ENCODE results near the gene XDH.

XDH gene

GRCh38 chr2:31359229-31359628 is 55.3 kb downstream of the XDH start:
- H3K4me1 ChIP-seq (ENCODE audit: control insufficient read depth in 2 of 2, insufficient read depth in 1 of 2, low read depth in 1 of 2, low read length in 2 of 2): no peaks in the 10 kb centered on the region
- no peak overlapping the region for H3K23ac ChIP-seq (ENCODE audit: low read depth, low read length, poor library complexity)
- no peak overlapping the region for H3K4me2 ChIP-seq (ENCODE audit: insufficient read depth, low read length, poor library complexity, severe bottlenecking)
- H2BK5ac ChIP-seq (ENCODE audit: low read length): no peak overlapping the region
- H2AK5ac ChIP-seq (ENCODE audit: low read depth, low read length): no peak overlapping the region
- no peak overlapping the region for H4K8ac ChIP-seq (ENCODE audit: low read depth, low read length)
- H3K27me3 ChIP-seq (ENCODE audit: control insufficient read depth in 3 of 3, insufficient read depth in 3 of 3, low read depth in 1 of 3, low read length in 3 of 3): no peaks in the 10 kb centered on the region
- no peaks in the 10 kb centered on the region for H3K79me1 ChIP-seq (ENCODE audit: low read depth, low read length)
- H3K4me3 ChIP-seq (ENCODE audit: low read length in 2 of 2): no peak overlapping the region
- no peak overlapping the region for H4K91ac ChIP-seq (ENCODE audit: low read depth, low read length, poor library complexity)
- H2BK120ac ChIP-seq (ENCODE audit: low read depth, low read length): no peak overlapping the region
- no peak for DNase-seq (ENCODE audit: low spot score)
- no peak overlapping the region for H3K18ac ChIP-seq (ENCODE audit: low read length)
- H3K9ac ChIP-seq (ENCODE audit: low read depth, low read length, poor library complexity): no peak overlapping the region
- H3K27ac ChIP-seq (replicated peaks; ENCODE audit: low read length): no peak overlapping the region
- no peak overlapping the region for H2BK15ac ChIP-seq (ENCODE audit: low read length)
- H3K4ac ChIP-seq (ENCODE audit: low read length): no peak overlapping the region
- H3K14ac ChIP-seq (ENCODE audit: low read length): no peak overlapping the region
- H2AFZ ChIP-seq (ENCODE audit: low read length): no peak overlapping the region
- H3K9me3 ChIP-seq (replicated peaks in 1 of 2; ENCODE audit: control insufficient read depth in 2 of 2, insufficient read depth in 1 of 2, low read depth in 1 of 2, low read length in 2 of 2): no peaks in the 10 kb centered on the region
- H3K36me3 ChIP-seq (replicated peaks in 1 of 2; ENCODE audit: control insufficient read depth in 2 of 2, insufficient read depth in 2 of 2, low read length in 2 of 2): no peaks in the 10 kb centered on the region
- WGBS, 2 donors (ENCODE audit: extremely low coverage in 2 of 2, insufficient read length in 2 of 2, insufficient replicate concordance in 1 of 2): no CpG with 5 or more reads among the region's 2 CpGs
- H2BK12ac ChIP-seq (ENCODE audit: low read length): no peak overlapping the region

DNA sequence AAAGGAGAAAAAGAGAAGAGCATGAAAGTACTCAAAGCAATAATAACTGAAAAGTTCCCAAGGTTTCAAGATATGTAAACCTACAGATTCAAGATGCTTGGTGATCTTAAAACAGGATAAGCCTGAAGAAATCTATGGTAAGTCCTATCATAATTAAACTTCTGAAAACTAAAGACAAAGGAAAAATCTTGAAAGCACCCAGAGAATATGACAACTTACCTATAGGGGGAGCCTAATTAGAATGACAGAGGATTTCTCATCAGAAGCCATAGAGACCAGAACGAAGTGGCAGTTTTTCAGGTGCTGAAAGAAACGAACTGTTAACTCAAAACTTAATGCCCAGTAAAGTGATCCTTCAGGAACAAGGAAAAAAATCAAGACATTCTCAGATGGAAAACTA is 59.7 kb downstream of the XDH start:
- Histone ChIP-seq H3K27me3 (ENCODE audit: control insufficient read depth in 3 of 3, insufficient read depth in 3 of 3, low read depth in 1 of 3, low read length in 3 of 3) (no peaks in the 10 kb centered on the region), H2AFZ (ENCODE audit: low read length) (no peak overlapping the region), H3K4ac (ENCODE audit: low read length) (no peak overlapping the region), H3K9ac (ENCODE audit: low read depth, low read length, poor library complexity) (no peak overlapping the region), H4K91ac (ENCODE audit: low read depth, low read length, poor library complexity) (no peak overlapping the region), H3K4me1 (ENCODE audit: control insufficient read depth in 2 of 2, insufficient read depth in 1 of 2, low read depth in 1 of 2, low read length in 2 of 2) (no peaks in the 10 kb centered on the region), H3K79me1 (ENCODE audit: low read depth, low read length) (no peaks in the 10 kb centered on the region), H2BK120ac (ENCODE audit: low read depth, low read length) (no peak overlapping the region), H3K23ac (ENCODE audit: low read depth, low read length, poor library complexity) (no peak overlapping the region), H3K4me3 (ENCODE audit: low read length in 2 of 2) (no peak overlapping the region), H2BK12ac (ENCODE audit: low read length) (no peak overlapping the region), H2BK15ac (ENCODE audit: low read length) (no peak overlapping the region), H3K18ac (ENCODE audit: low read length) (no peak overlapping the region), H3K36me3 (replicated peaks in 1 of 2; ENCODE audit: control insufficient read depth in 2 of 2, insufficient read depth in 2 of 2, low read length in 2 of 2) (no peaks in the 10 kb centered on the region), H3K27ac (replicated peaks; ENCODE audit: low read length) (no peak overlapping the region), H3K14ac (ENCODE audit: low read length) (no peak overlapping the region), H2BK5ac (ENCODE audit: low read length) (no peak overlapping the region), H3K9me3 (replicated peaks in 1 of 2; ENCODE audit: control insufficient read depth in 2 of 2, insufficient read depth in 1 of 2, low read depth in 1 of 2, low read length in 2 of 2) (no peaks in the 10 kb centered on the region), H4K8ac (ENCODE audit: low read depth, low read length) (no peak overlapping the region), H2AK5ac (ENCODE audit: low read depth, low read length) (no peak overlapping the region), H3K4me2 (ENCODE audit: insufficient read depth, low read length, poor library complexity, severe bottlenecking) (no peak overlapping the region)
- DNase-seq (ENCODE audit: low spot score): no peak
- WGBS, 2 donors (ENCODE audit: extremely low coverage in 2 of 2, insufficient read length in 2 of 2, insufficient replicate concordance in 1 of 2): no CpG with 5 or more reads among the region's 2 CpGs

DNA sequence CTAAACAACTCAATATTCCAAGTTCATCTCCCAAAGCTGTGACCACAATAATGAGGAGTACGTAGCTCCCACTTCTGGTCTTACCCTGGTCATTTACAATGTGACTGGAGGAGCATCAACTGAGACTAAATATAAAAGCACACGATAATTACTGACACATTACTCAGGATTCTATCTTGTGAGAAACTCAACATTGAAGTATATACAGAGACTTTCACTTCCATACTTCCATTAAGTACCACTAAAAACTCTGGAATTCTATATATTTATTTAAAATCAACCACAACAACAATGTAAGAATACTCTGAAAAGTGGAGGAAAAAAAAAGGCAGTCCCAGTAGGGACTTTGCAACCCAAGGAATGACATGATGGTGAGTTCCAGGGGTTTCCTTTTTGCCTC is 61.4 kb downstream of the XDH start:
- H3K27ac ChIP-seq (replicated peaks; ENCODE audit: low read length): no peak overlapping the region
- no peak overlapping the region for H3K4ac ChIP-seq (ENCODE audit: low read length)
- no peak overlapping the region for H2BK5ac ChIP-seq (ENCODE audit: low read length)
- H3K23ac ChIP-seq (ENCODE audit: low read depth, low read length, poor library complexity): no peak overlapping the region
- H3K14ac ChIP-seq (ENCODE audit: low read length): no peak overlapping the region
- no peaks in the 10 kb centered on the region for H3K9me3 ChIP-seq (replicated peaks in 1 of 2; ENCODE audit: control insufficient read depth in 2 of 2, insufficient read depth in 1 of 2, low read depth in 1 of 2, low read length in 2 of 2)
- no peaks in the 10 kb centered on the region for H3K27me3 ChIP-seq (ENCODE audit: control insufficient read depth in 3 of 3, insufficient read depth in 3 of 3, low read depth in 1 of 3, low read length in 3 of 3)
- no peak for DNase-seq (ENCODE audit: low spot score)
- no peak overlapping the region for H2BK12ac ChIP-seq (ENCODE audit: low read length)
- no peak overlapping the region for H2BK15ac ChIP-seq (ENCODE audit: low read length)
- no peak overlapping the region for H3K9ac ChIP-seq (ENCODE audit: low read depth, low read length, poor library complexity)
- no peaks in the 10 kb centered on the region for H3K4me1 ChIP-seq (ENCODE audit: control insufficient read depth in 2 of 2, insufficient read depth in 1 of 2, low read depth in 1 of 2, low read length in 2 of 2)
- no peak overlapping the region for H3K4me3 ChIP-seq (ENCODE audit: low read length in 2 of 2)
- no peak overlapping the region for H2BK120ac ChIP-seq (ENCODE audit: low read depth, low read length)
- H3K79me1 ChIP-seq (ENCODE audit: low read depth, low read length): no peaks in the 10 kb centered on the region
- H2AFZ ChIP-seq (ENCODE audit: low read length): no peak overlapping the region
- H4K8ac ChIP-seq (ENCODE audit: low read depth, low read length): no peak overlapping the region
- no CpG with 5 or more reads among the region's 2 CpGs for WGBS, 2 donors (ENCODE audit: extremely low coverage in 2 of 2, insufficient read length in 2 of 2, insufficient replicate concordance in 1 of 2)
- H3K4me2 ChIP-seq (ENCODE audit: insufficient read depth, low read length, poor library complexity, severe bottlenecking): no peak overlapping the region
- H3K18ac ChIP-seq (ENCODE audit: low read length): no peak overlapping the region
- H4K91ac ChIP-seq (ENCODE audit: low read depth, low read length, poor library complexity): no peak overlapping the region
- no peaks in the 10 kb centered on the region for H3K36me3 ChIP-seq (replicated peaks in 1 of 2; ENCODE audit: control insufficient read depth in 2 of 2, insufficient read depth in 2 of 2, low read length in 2 of 2)
- no peak overlapping the region for H2AK5ac ChIP-seq (ENCODE audit: low read depth, low read length)

DNA sequence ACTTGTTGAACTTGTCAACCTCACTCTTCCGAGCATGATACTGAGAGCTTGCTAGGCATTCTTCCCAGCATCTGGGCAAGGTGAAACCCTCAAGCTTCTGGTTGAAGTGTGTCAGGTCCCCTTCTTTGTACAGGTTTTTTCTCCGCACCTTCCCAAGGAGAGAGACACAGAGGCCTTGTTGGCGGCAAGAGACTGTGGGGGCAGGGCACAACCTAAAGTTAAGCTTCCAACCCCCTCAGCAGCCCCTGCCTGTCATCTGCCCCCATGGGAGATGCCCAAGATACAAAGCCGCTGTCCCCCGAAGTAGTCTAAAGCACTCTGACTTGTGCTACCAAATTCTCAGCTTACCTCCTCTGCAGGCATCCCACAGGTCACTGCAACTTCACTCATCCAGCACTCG is 64.9 kb downstream of the XDH start:
- H2BK120ac ChIP-seq (ENCODE audit: low read depth, low read length): no peak overlapping the region
- H3K9me3 ChIP-seq (replicated peaks in 1 of 2; ENCODE audit: control insufficient read depth in 2 of 2, insufficient read depth in 1 of 2, low read depth in 1 of 2, low read length in 2 of 2): no peaks in the 10 kb centered on the region
- no peak overlapping the region for H2AK5ac ChIP-seq (ENCODE audit: low read depth, low read length)
- DNase-seq (ENCODE audit: low spot score): no peak
- H3K27ac ChIP-seq (replicated peaks; ENCODE audit: low read length): no peak overlapping the region
- no CpG with 5 or more reads among the region's 6 CpGs for WGBS, 2 donors (ENCODE audit: extremely low coverage in 2 of 2, insufficient read length in 2 of 2, insufficient replicate concordance in 1 of 2)
- H3K23ac ChIP-seq (ENCODE audit: low read depth, low read length, poor library complexity): no peak overlapping the region
- no peak overlapping the region for H4K91ac ChIP-seq (ENCODE audit: low read depth, low read length, poor library complexity)
- no peaks in the 10 kb centered on the region for H3K36me3 ChIP-seq (replicated peaks in 1 of 2; ENCODE audit: control insufficient read depth in 2 of 2, insufficient read depth in 2 of 2, low read length in 2 of 2)
- H2BK12ac ChIP-seq (ENCODE audit: low read length): no peak overlapping the region
- no peak overlapping the region for H2BK5ac ChIP-seq (ENCODE audit: low read length)
- no peak overlapping the region for H3K4ac ChIP-seq (ENCODE audit: low read length)
- no peak overlapping the region for H2BK15ac ChIP-seq (ENCODE audit: low read length)
- no peak overlapping the region for H3K9ac ChIP-seq (ENCODE audit: low read depth, low read length, poor library complexity)
- H3K4me2 ChIP-seq (ENCODE audit: insufficient read depth, low read length, poor library complexity, severe bottlenecking): no peak overlapping the region
- no peak overlapping the region for H3K18ac ChIP-seq (ENCODE audit: low read length)
- H2AFZ ChIP-seq (ENCODE audit: low read length): no peak overlapping the region
- no peak overlapping the region for H3K4me3 ChIP-seq (ENCODE audit: low read length in 2 of 2)
- no peak overlapping the region for H3K14ac ChIP-seq (ENCODE audit: low read length)
- H4K8ac ChIP-seq (ENCODE audit: low read depth, low read length): no peak overlapping the region
- H3K4me1 ChIP-seq (ENCODE audit: control insufficient read depth in 2 of 2, insufficient read depth in 1 of 2, low read depth in 1 of 2, low read length in 2 of 2): peaks cover 0 to 6% of the 10 kb centered on the region in 2 donors
- H3K27me3 ChIP-seq (ENCODE audit: control insufficient read depth in 3 of 3, insufficient read depth in 3 of 3, low read depth in 1 of 3, low read length in 3 of 3): no peaks in the 10 kb centered on the region
- H3K79me1 ChIP-seq (ENCODE audit: low read depth, low read length): no peaks in the 10 kb centered on the region
